HFF-Myc (cell line): ENCODE data around the gene NCK2.
A peak's percentile ranks its signal among the peaks of the same experiment; 100 is the strongest.
"Not testable (repeated sequence)": the region's sequence is repeated elsewhere in the genome, so short reads cannot be mapped to it uniquely, and the experiment has no call there.

Source experiments
- DNase-seq: peaks from one replicate; pipeline ENCODE4 v3.0.0-alpha.2; 2011; ENCODE audit warnings: low read depth; ENCODE audit errors: extremely low read depth
- H3K4me3 ChIP-seq: replicated peaks from 2 replicates; pipeline ENCODE4 v1.5.1; 2011; ENCODE audit warnings: low read depth, mild to moderate bottlenecking, control low read depth, low read length
- TF ChIP-seq, protein P1 (sequence below): IDR thresholded peaks from 2 replicates; pipeline ENCODE4 v1.5.1; 2012; ENCODE audit warnings: mild to moderate bottlenecking, low read depth, low read length, control low read depth; ENCODE audit errors: missing control alignments

Gene NCK2

DNA sequence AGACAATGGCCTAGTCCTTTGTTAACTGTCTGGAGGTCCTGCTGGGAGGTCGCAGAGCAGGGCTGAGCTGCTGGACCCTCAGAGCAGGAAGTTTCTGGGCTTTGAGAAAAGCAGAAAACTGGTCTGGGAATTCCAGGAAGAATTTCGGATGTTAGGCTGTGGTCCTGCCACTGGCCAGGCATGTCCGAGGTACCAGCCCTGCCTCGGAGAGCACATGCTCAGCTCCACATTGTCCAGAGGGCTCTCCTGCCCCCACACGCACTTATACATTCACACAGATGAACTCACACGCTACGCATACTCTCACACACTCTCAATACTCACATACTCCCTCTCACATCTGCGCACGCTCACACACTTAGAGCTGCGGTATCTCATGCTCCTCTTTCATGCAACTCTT is 146.1 kb downstream of the NCK2 start:
- DNase-seq: no peak
- TF ChIP-seq, protein P1, sequence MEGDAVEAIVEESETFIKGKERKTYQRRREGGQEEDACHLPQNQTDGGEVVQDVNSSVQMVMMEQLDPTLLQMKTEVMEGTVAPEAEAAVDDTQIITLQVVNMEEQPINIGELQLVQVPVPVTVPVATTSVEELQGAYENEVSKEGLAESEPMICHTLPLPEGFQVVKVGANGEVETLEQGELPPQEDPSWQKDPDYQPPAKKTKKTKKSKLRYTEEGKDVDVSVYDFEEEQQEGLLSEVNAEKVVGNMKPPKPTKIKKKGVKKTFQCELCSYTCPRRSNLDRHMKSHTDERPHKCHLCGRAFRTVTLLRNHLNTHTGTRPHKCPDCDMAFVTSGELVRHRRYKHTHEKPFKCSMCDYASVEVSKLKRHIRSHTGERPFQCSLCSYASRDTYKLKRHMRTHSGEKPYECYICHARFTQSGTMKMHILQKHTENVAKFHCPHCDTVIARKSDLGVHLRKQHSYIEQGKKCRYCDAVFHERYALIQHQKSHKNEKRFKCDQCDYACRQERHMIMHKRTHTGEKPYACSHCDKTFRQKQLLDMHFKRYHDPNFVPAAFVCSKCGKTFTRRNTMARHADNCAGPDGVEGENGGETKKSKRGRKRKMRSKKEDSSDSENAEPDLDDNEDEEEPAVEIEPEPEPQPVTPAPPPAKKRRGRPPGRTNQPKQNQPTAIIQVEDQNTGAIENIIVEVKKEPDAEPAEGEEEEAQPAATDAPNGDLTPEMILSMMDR: no peak
- no peak overlapping the region for H3K4me3 ChIP-seq

DNA sequence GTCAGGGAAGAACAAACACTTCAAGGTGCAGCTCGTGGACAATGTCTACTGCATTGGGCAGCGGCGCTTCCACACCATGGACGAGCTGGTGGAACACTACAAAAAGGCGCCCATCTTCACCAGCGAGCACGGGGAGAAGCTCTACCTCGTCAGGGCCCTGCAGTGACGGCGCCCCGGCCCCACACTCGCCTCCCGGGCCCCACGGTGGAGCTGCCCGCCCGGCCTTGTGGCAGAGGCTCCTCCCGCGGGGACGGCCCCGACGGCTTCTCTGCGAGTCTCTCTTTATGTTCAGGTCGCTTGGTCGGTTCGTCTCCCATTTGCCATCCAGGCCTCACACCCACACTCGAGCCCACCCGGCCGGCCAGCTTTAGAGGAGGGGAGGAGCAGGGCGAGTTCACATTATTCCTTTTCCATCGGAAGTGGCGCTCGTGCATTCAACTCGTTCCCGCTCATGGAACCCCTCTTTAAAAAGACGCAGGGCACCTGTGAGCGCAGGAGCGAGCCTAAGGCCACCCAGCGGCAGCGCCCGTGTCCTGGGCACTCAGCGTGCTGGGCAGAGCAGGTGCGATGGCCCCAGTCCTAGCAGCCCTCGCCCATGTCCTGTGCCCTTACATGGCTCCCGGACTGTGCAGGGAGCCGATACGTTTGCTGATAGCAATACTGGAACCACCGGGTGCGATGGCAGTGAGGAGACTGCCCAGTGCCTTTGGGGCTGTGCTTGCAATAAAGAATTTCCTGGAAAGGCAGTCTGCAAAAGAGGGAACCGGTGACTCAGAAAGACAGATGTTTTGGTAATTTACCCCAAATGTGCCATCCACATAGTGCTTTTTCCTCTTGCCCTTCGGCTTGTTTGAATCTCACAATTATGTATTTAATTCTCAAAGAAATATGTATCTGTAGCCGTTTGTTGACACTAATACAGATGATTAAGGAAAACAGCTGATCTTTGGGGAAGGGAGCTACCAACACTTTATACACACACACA is 148.6 kb downstream of the NCK2 start:
- TF ChIP-seq, protein P1: no peak
- peak; percentile 25 for DNase-seq
- no peak overlapping the region for H3K4me3 ChIP-seq

DNA sequence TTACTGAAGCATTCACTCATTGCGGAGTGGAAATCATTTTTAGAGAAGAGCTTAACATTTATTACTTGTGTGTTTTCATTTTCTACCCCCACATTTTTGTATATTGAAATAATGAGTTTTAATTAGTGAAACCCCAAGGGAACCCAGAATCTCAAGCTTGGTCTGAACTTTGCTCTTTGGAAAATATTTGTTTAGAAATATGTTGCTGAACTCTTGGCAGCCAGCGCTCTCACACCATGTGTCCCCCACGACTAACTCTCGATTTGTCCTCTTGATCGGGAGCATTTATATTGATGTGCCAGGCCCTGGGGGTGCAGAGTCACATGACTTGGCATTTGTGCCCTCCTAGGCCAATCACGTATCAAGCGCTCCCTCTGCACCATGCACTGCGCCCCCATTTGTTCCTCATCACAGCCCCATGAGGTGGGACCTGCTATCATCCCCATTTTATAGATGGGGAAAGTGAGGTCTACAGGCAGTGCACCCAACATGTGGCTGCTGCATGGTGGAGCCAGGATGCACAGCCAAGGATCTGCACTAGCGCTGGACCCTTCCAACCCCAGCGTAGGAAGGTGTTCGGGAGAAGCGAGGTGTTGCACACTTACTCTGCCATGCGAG is 149.7 kb downstream of the NCK2 start:
- DNase-seq: no peak
- TF ChIP-seq, protein P1: no peak

DNA sequence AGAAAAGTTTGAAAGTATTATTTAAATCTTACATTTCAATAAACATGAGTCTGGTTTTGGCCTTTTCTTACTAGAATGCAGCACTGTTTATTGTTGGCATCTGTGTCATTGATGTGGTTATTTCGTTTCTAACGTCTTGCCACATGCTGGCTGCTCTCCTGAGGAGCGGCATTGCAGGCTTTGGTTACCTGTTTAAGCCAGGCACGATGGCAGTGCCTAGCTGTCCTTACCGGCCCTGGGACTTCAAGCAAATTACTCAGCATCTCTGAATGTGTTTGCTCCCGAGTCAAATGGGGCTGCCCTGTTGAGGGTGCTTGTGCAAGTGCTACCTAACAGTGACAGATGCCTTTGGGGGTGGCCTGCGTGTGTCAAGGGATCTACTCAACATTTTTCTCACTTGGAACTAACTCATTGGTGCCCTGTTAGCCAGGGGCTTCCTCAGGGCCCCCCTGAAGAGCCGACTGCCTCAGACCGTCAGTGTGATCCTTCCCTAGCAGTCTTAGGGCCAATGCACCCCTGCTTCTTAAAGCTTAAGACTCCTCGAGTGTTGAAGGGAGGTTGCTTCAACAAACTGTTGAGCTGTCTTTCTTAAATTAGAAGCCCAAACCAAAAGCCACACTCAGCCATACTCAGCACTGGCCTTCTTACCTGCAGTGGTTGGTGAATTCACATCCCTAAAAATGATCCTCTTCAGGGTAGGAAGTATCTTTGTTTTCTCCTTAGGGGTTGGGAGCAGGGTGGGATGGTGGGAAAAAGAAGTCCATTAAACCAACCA is 151.5 kb downstream of the NCK2 start:
- DNase-seq: no peak
- H3K4me3 ChIP-seq: no peak overlapping the region
- TF ChIP-seq, protein P1: no peak

More for the DNA sequence above, 149.7 kb downstream of the NCK2 start:
- no peak overlapping the region for H3K4me3 ChIP-seq

DNA sequence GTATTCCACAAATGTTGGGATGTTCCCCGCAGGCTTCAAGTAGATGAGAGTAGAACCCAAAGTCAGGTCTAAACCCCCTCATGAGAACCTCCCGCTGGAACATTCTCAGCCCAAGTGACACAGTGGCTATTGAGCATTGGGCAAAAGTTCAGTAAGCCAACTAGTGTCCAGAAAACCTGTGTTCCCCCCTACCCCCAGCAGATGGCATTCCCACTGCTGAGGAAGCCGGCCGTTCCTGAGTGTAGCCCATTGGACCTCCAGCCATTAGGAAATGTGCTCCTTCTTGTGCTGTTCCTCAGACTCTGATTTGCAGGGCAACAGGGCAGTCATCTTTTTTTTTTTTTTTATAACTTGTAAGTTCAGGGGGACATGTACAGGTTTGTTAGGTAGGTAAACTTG is 152.1 kb downstream of the NCK2 start:
- H3K4me3 ChIP-seq: no peak overlapping the region
- no peak for DNase-seq
- TF ChIP-seq, protein P1: no peak

DNA sequence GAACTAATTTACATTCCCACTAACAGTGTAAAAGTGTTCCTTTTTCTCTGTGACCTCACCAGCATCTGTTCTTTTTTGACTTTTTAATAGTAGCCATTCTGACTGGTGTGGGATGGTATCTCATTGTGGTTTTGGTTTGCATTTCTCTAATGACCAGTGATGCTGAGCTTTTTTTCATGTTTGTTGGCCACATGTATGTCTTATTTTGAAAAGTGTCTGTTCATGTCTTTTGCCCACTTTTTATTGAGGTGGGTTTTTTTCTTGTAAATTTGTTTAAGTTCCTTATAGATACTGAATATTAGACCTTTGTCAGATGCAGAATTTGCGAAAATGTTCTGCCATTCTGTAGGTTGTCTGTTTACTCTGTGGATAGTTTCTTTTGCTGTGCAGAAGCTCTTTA is 153.0 kb downstream of the NCK2 start:
- not testable (repeated sequence) for DNase-seq, H3K4me3 ChIP-seq

DNA sequence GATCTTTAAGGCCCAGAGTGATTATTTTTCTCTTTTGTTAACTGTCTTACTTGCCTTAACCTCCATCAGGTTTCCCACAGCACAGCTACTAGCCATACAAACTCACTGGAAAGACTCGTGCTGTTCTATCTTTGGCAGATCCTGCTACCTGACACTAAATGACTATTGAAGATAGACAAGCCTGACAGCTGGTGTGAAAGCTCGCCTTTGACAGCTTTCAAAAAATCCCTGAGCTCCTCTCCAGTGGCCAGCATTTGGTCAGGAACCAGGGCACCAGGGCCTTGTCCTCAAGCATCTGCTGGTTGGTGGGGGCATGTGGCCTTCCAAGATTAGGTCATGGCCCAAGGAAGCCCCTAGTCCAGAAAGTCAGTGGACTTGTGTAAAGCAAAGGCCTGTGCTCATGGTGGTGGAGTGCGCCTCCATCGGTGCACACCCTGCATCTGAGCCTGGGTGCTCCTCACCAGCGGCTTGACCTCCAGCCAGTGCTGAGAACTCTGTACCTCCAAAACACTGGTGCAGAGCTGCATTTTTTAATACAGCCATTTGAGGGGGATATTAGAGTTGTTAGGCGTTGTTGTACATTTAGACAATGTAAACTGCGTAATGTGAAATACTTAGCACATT is 158.5 kb downstream of the NCK2 start:
- DNase-seq: no peak
- H3K4me3 ChIP-seq: no peak overlapping the region
- TF ChIP-seq, protein P1: no peak
